Esophagus mucosa (tissue), 1 donor: ENCODE data around the gene EHMT2. TPM values are rescaled to one million over a fixed set of nuclear protein-coding genes. Genes with fewer than 3 reads are reported as not detected.

ENCODE experiments used
- ATAC-seq: fragments of 200-7000 bp; cut with Tn5 transposase; one replicate; pipeline ENCODE4 v1.9.1; 2020
- total RNA-seq: library from RNA; stranded (reverse); gene quantifications from one replicate; pipeline ENCODE4 v1.2.4, GENCODE V29; 2023
- donor health status: DM: yes; HTN: yes; CAD: no.

The EHMT2 gene
- total RNA-seq, 1 donor from 2014 or later: 28.2 TPM

- peak; percentile 28 for ATAC-seq
These were observed 8.9 kb downstream of the EHMT2 start for GRCh38 chr6:31888276-31889258.

DNA sequence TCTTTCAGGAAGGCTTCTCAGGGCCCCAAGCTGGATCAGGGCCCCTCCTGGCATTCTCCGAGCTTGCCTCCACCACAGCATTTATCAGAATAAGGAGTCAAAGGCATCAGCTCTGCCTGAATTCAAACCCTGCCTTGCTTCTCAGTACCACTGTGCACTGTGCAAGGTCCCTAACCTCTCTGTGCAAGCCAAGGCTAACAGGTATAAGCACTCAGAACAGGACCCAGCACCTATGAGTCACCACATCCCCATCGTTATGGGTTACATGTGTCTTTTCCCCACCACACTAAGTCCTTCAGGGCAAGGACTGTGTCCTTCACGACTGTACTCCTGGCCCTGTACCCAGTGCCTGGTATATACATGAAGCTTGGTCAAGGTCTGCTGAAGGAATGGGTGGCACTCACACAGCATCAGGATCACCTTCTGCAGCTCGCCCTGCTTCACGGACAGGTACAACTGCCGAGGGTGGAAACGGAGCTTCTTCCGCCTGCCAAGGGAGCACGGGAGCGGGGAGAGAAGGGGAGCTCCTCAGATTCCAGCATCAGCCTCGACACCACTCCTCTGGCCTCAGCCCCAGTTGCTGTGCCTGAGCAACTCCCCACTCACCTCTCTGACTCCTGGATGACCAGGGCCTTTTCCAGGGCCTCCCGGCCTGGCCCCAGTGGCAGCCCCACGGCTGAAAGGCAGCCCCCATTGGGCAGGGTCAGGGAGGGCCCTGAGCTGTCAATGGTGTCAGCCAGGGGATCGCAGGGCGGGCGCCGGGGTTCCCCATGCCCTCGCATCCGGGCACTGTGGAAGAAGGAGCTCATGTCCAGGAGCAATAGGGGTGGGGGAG, 10.1 kb downstream of the EHMT2 start:
- ATAC-seq: no peak

- ATAC-seq: no peak
These were observed 10.9 kb downstream of the EHMT2 start for GRCh38 chr6:31886541-31886991.

DNA sequence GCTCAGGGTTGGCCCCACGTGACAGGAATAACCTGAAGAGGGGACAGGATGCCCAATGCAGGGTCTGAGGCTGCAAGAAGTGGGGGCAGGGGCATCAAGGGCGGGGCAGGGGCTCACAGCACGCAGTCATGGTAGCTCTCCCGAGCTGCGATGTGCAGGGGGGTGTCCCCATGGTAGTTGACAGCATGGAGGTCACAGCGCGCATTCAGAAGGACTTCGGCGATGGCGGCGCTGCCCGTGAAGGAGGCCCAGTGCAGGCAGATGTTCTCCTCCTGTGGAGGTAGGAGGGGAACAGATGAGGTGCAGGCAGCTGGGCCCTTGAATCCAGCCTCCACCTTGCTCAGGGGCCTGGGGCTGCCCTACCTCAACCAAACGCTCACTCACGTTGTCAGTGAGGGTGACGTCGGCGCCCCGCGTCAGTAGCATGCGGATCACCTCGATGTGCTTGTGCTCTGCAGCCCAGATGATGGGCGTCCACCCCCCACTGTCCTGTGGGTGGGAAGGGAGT, 12.9 kb downstream of the EHMT2 start:
- ATAC-seq: no peak

DNA sequence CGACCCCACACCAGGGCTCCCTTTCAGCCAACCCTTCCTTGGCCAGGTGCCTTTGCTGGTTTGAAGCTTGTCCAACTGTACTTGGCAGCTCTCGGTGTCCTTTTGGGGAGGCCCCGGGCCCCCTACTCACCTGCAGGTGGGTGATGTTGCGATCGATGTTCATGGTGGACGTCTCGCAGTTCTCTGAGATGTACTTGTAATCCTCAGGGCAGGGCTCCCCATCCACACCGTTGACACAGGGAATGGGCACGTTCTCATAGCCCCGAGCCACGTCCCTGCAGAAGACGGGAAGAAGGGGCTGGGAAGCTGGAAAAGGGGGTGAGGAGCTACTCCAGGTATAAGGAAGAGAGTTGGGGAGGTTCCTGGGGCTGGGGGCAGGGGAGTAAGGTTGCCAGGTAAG, 13.8 kb downstream of the EHMT2 start:
- no peak for ATAC-seq

DNA sequence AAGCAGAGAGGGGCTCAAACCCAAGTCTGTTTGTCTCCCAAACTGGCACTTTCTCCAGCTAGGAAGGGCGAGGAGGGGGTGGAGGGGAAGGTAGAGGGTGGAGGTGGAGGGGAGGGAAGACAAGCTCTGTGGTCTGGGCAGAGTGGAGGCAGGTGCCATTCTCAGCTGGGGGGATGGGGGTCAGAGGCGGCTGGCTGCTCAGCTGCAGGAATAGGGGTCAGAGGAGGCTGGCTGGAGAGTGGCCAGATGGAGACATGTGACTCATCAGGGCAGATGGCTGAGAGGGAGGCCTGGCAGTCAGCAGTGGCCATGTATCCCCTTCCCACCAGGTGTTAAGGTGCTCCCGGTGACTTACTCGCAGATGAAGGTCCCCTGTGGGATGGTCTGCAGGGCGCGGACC, 15.2 kb downstream of the EHMT2 start:
- ATAC-seq: no peak

DNA sequence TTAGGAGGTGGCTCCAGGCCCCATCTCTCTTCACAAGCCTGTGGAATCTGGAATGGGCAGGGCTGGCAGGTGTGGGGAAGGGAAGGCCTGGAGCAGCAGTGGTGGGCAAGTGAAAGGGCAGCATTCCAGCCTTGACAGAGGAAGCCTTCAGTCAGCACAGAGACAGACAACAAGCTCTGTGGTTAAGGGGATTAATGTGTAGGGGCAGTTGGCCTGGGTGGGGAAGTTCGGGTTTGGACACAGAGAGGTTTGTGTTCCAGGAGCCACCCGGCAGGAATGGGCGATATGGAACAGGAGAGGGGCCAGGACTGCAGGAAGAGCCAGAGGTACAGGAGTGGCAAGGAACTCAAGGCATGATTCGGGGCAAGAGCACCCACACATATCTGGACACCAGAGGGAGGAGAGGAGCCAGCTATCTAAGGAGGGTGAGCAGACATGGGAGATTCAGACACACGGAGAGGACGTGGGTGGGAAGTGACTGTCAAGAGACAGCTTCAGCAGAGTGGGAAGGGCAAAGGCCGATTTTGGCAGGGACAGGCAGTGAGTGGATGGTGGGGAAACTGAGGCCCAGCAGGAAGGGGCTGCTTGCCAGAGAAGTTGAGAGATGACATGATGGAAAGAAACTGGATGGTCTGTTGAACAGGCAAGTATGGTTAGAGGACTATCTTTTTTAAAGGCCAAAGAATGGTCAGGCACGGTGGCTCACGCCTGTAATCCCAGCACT, 16.2 kb downstream of the EHMT2 start:
- no peak for ATAC-seq

DNA sequence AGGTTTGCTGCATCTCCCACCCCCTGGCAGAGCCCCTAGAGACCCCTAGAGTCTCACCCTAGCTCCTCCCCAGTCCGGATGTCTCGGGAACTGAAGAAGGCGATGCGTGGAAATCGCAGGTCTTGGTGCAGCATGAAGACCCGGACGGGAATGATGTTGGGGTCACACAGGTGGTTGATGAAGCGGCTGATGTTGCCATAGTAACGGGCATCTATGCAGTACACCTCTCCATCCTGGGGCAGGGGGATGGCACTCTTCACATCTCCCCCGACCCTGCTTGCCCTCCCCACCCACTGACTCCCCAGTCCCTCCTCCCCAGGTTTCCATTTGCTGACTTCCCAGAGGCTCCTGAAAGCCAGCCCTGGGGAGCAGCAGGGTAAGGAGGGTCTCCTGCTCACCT, 16.9 kb downstream of the EHMT2 start:
- no peak for ATAC-seq

DNA sequence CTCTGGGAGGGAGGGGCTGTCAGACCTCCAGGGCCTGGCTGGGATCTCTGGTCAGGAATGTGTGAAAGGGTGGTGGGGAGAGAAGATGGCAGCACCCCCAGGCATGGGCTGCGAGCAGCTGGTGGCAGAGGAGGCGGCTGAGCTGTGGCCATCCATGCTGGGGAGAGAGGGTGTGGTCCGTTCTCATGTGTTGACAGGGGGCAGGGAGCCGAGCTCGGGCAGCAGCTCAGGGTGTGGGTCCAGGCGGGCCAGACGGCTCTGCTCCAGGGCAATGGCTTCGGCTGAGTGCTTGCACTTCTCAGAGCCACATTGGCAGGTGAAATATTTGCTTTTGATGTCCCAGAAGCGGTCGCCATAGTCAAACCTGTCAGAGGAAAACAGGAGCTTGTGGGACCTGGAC, 17.6 kb downstream of the EHMT2 start:
- no peak for ATAC-seq

DNA sequence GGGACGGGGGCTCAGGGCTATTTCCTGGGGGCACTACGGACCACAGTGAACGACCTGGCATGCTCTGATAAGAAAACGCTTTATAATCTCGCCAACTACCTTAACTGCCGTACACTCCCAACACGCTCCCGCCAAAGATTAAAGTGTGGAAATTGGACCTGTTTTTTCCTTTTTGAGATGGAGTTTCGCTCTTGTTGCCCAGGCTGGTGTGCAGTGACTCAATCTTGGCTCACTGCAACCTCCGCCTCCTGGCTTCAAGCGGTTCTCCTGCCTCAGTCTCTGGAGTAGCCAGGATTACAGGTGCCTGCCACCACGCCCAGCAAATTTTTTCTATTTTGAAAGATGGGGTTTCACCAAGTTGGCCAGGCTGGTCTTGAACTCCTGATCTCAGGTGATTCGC, 18.4 kb downstream of the EHMT2 start:
- ATAC-seq: peak; percentile 10

- ATAC-seq: peak; percentile 55
These were observed 18.8 kb downstream of the EHMT2 start, which contains the start of gene SLC44A4 for GRCh38 chr6:31878726-31879125. TSS of gene SLC44A4 (minus strand) at chr6:31878997. CDS start at chr6:31878980, 17 bp downstream.

DNA sequence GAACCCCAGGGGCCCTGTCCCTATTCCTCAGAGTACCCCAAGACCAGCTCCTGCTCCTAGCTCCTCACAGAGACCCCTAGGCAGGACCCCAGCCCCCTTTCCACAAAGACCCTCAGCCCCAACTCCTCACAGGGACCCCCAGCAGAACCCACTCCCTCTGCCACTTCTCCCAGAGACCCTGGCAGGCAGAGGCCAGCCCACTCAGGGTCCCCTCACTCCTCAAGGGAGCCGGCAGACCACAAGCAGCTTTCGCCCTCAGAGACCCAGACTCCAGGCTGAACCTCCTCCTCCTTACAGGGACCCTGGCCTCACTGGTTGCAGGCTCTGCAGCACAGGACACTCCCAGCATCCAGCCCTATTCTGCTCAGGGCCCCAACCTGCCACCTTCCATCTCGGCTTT, 19.3 kb downstream of the EHMT2 start:
- peak; percentile 10 for ATAC-seq

- ATAC-seq: peak; percentile 39
These were observed 19.8 kb downstream of the EHMT2 start for GRCh38 chr6:31877651-31878161.

DNA sequence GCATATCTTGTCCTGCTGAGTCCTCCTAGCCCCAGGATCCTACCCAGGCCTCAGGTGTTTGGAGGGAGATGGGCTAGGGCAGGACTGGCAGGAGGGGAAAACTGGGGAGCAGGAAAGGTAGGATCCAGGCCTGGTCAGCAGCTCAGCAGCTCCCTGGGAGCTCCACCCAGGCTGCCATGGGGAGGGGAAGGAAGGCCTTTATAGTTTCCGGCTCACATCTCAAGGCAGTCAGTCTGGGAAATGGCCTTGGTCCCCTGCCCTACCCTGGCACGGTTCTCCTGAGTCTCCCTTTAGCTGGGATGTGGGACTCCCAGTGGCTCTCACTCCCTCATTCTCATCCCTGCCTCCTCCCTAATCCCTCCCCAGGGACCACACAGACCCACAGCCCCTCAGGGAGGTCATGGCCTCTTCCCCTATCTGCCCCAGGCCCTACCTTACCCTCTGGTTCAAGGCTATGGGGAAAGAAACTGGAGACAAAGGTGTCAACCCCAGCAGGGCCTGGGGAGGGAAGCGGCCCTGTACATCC, 20.3 kb downstream of the EHMT2 start:
- no peak for ATAC-seq

- ATAC-seq: no peak
These were observed 21.1 kb downstream of the EHMT2 start for GRCh38 chr6:31876357-31876756.

GRCh38 chr6:31875877-31876276, 21.6 kb downstream of the EHMT2 start:
- ATAC-seq: no peak

- no peak for ATAC-seq
These were observed 22.5 kb downstream of the EHMT2 start for GRCh38 chr6:31874836-31875572.

DNA sequence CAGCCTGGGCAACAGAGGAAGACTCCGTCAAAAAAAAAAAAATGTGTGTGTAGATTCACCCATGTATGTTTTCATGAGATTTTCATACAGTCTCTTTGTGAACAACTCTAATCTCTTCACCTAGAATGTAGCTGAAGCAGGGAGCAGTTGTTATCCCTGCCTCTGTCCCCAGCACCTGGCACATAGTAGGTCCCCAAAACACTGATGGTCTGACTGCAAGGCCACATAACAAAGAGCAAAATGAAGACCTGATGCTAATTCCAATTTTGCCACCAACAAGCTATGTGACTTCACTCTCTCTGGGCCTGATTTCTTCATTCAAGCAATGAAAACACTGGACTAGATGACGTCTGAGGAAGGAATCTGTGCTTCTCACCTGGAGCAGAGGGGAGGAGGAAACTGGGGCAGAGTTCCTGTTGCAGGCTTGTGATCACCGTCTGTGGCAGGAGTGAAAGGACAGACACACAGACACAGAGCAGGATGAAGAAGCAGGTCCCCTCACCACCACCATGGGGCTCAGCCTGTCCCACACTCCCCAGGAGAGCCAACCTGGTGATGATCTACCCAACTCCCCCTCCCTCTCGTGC, 23.3 kb downstream of the EHMT2 start:
- no peak for ATAC-seq

GRCh38 chr6:31871046-31871659, 26.3 kb downstream of the EHMT2 start:
- ATAC-seq: no peak

GRCh38 chr6:31870385-31870921, 27.0 kb downstream of the EHMT2 start:
- ATAC-seq: peak; percentile 20
